ENCODE results near the gene NEK6.

The NEK6 gene

DNA sequence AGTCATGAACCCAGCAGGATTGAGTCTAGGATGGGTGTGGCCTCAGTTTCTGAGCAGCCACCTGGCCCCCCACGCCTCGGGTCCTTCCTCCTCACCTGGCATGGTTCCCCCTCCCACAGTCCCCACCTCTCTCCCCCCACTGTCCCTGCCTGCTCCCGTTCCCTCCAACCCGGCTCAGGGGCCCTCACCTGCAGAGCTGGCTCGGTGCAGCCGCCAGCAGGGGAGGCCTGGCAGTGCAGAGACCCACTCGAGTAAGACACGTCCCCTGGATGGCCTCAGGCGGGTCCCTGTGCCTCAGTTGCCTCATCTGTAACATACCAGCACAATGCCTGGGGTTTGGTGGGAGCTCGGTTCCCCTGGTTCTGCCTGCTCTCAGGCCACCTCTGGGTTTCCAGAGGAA lies 66.2 kb downstream of the NEK6 start:
- no peak overlapping the region for H3K4me3 ChIP-seq (replicated peaks; ENCODE audit: low read depth, low read length)
- TF ChIP-seq, protein P1, sequence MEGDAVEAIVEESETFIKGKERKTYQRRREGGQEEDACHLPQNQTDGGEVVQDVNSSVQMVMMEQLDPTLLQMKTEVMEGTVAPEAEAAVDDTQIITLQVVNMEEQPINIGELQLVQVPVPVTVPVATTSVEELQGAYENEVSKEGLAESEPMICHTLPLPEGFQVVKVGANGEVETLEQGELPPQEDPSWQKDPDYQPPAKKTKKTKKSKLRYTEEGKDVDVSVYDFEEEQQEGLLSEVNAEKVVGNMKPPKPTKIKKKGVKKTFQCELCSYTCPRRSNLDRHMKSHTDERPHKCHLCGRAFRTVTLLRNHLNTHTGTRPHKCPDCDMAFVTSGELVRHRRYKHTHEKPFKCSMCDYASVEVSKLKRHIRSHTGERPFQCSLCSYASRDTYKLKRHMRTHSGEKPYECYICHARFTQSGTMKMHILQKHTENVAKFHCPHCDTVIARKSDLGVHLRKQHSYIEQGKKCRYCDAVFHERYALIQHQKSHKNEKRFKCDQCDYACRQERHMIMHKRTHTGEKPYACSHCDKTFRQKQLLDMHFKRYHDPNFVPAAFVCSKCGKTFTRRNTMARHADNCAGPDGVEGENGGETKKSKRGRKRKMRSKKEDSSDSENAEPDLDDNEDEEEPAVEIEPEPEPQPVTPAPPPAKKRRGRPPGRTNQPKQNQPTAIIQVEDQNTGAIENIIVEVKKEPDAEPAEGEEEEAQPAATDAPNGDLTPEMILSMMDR (IDR thresholded peaks at IDR 0.05; ENCODE audit: low read length, missing control alignments), result no peak
- no peak for DNase-seq (ENCODE audit: low read depth)

DNA sequence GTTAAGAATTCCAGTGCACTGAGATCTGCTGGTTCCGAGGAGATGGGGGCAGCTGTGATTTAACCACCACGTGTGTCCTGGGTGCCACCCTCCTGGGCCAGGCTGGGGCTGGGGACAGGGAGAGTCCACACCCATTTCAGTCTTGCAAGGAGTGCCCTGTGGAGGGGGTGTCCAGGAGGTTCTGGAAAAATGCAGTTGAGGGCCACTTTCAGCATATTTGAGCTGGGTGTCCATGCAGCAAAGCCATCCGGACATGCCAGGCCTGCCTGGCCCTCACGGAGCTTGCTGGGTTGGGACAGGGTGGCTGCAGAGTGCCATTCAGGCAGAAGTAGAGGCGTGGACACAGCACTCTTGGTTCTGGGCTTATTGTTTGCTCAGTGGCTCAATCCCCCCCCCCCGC lies 68.1 kb downstream of the NEK6 start:
- H3K4me3 ChIP-seq (replicated peaks; ENCODE audit: low read depth, low read length), result no peak overlapping the region
- no peak for DNase-seq (ENCODE audit: low read depth)
- TF ChIP-seq, protein P1 (IDR thresholded peaks at IDR 0.05; ENCODE audit: low read length, missing control alignments), result no peak

DNA sequence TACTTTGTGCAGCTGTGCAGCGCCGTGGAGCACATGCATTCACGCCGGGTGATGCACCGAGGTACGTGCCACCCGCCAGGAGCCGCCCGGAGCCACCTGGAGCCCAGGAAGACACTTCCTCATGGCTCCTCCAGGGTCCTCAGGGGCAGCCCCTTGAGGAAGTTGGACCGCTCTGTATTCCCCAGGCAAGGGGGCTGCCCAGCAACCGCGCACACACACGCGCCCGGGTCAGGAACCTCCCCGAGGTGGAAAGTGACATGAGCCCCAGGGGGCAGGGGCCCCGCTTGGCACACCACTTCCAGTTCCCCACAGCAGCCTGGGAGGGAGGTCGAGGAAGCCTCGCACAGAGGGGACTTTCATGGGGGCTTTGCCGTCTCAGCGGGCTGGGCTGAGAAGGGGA lies 68.6 kb downstream of the NEK6 start:
- no peak overlapping the region for H3K4me3 ChIP-seq (replicated peaks; ENCODE audit: low read depth, low read length)
- TF ChIP-seq, protein P1 (IDR thresholded peaks at IDR 0.05; ENCODE audit: low read length, missing control alignments), result no peak
- no peak for DNase-seq (ENCODE audit: low read depth)

DNA sequence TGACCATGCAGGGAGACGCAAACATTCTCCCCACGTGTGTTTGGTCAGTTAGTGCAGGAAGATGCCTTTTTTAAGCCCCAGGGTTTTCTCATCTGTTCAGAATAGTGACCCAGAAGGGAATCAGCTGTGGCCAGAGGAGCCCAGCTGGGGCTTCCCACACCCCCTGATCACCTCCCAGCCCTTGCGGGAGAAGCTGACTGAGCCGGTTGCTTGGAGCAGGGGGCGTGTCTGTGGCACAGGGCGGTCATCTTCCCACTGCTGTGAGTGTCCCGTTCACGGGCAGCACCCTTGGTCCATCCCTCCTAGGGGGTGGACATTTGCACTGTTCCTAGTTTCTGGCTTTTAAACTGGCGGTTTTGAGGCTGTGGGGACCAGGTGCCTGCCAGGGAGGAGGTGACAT lies 69.7 kb downstream of the NEK6 start:
- H3K4me3 ChIP-seq (replicated peaks; ENCODE audit: low read depth, low read length), result no peak overlapping the region
- TF ChIP-seq, protein P1 (IDR thresholded peaks at IDR 0.05; ENCODE audit: low read length, missing control alignments), result no peak
- DNase-seq (ENCODE audit: low read depth), result no peak

DNA sequence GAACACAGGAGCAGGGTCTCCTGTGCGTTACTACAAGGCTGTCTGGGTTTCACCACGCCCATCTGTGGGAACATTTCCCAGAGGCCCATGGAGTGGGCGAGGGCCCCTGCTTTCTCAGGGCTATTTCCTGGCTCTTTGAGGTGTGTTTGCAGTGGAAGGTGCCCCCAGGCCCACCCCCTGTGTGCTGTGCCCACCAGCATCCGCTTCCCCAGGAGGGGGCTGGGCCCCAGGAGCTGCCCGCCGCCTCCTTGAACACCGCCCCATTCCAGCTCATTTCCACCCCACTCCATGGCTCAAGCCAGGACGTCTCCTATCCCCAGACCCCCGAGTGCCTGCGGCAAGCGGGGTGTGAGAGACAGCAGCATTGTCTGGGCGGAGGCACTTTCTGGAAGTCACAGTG lies 70.5 kb downstream of the NEK6 start:
- no peak for DNase-seq (ENCODE audit: low read depth)
- TF ChIP-seq, protein P1 (IDR thresholded peaks at IDR 0.05; ENCODE audit: low read length, missing control alignments), result no peak
- no peak overlapping the region for H3K4me3 ChIP-seq (replicated peaks; ENCODE audit: low read depth, low read length)

DNA sequence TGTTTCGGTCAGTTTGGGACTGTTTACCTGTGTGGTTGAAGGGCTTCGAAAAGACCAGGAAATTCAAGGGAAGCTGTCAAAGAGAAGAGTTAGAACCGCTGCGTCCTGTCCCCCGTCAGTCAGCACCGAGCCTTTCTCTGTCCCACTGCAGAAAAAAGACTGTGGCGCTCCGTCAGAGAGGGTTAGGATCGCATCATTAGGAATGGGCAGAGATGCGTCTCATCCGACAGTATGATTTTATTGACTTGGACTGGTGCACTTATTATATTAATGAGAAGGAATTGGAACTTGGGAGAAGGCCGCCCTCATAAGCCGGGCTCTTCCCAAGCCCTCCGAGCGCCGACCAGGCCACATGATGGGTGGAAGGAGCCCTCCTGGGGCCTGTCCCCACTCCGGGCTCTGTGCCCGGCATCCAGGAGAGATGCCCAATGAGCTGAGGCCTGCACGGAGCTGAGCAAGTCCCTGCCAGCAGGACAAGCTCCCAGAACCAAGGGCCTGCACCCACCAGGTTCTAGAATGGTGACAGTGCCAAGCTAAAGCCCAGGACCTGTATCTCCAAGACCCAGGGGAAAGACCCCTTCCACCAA lies 71.5 kb downstream of the NEK6 start:
- no peak overlapping the region for H3K4me3 ChIP-seq (replicated peaks; ENCODE audit: low read depth, low read length)
- DNase-seq (ENCODE audit: low read depth), result no peak
- TF ChIP-seq, protein P1 (IDR thresholded peaks at IDR 0.05; ENCODE audit: low read length, missing control alignments), result no peak

DNA sequence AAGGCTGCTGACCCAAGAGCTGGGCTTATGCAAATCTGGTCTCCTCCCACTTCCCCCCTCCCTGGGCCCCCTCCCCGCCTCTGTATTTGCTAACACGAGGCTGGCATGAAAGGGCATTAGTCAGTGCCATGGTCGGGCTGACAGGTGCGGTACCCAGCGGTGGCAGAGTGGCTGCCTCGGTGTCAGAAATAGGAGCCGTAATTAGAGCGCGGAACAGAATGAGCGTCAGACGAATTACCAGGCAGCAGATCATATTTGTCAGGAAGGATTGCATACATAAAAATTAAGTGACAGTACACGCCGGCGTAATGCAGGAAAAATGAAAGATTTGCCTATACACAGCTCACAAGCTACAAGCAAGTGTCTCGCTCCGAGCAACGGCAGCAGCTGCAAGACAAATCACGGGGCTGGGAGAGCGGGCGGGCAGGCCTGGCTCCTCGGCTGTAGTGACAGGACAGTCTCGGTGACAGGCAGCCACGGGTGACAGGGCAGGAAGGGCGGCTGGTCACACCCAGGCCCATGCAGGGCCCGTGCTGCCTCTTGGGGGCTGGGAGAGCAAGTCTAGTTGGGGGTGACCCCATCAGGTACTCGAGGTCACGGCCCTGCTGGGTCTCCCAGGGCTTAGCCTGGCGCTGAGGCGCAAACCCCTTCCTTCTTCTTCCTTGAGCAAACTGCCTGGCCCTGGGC lies 72.4 kb downstream of the NEK6 start:
- TF ChIP-seq, protein P1 (IDR thresholded peaks at IDR 0.05; ENCODE audit: low read length, missing control alignments), result no peak
- no peak overlapping the region for H3K4me3 ChIP-seq (replicated peaks; ENCODE audit: low read depth, low read length)
- no peak for DNase-seq (ENCODE audit: low read depth)
